Measurements from ENCODE around the gene ABCA13. TPM values are rescaled to one million over a fixed set of nuclear protein-coding genes. Genes with fewer than 3 reads are reported as not detected.

The ABCA13 gene
- total and polyA plus RNA-seq, 2 of the 4 experiments (the other 2 are of a cell fraction): under 0.01 to 0.07 TPM

DNA sequence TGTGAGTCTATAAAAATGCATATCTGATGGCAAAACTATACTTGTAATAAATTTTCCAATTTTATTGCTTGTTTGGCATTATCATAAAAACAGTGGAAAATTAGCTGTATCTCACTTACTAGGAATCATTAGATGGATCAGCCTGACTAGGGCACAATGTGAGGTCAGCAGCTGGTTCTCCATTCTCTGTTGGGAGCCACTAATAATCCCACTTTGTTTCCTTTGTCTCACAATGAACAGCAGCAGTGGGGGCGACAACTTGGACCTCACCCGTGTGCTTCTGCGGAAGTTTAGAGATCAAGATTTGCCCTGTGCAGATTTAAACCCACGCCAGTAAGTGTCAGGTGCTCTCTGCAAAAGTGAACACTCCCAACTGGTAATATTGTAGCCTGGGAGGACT lies 295.5 kb downstream of the ABCA13 start:
- Histone ChIP-seq H3K27ac (ENCODE audit: insufficient read depth, low read length) (no peak overlapping the region), H3K56ac (ENCODE audit: extremely low read depth, insufficient read depth, low read length) (no peak overlapping the region), H3K9me3 (ENCODE audit: control insufficient read depth, insufficient read depth, low read length) (no peaks in the 10 kb centered on the region), H4K5ac (ENCODE audit: low read depth, low read length) (no peak overlapping the region), H3K79me1 (ENCODE audit: low read depth in 1 of 2, low read length in 2 of 2) (no peaks in the 10 kb centered on the region), H3K18ac (ENCODE audit: low read depth, low read length) (no peak overlapping the region), H3K4me2 (ENCODE audit: low read depth, low read length) (no peak overlapping the region), H3K36me3 (ENCODE audit: control insufficient read depth, insufficient read depth, low read length) (no peaks in the 10 kb centered on the region), H4K20me1 (ENCODE audit: insufficient read depth, low read length) (no peaks in the 10 kb centered on the region), H3K9ac (ENCODE audit: low read depth, low read length) (no peak overlapping the region), H3K27me3 (ENCODE audit: control insufficient read depth, insufficient read depth, low read length) (no peaks in the 10 kb centered on the region), H4K8ac (ENCODE audit: low read depth in 2 of 2, low read length in 2 of 2) (no peak overlapping the region), H3K23ac (ENCODE audit: low read depth, low read length) (no peak overlapping the region), H2BK15ac (ENCODE audit: low read depth, low read length) (no peak overlapping the region), H2AFZ (replicated peaks; ENCODE audit: low read length, poor library complexity) (no peak overlapping the region), H3K4me1 (ENCODE audit: control insufficient read depth, insufficient read depth, low read length) (no peaks in the 10 kb centered on the region), H2AK9ac (replicated peaks; ENCODE audit: low read depth, low read length, poor library complexity) (no peak overlapping the region), H2BK20ac (ENCODE audit: low read depth, low read length) (no peak overlapping the region), H2BK120ac (ENCODE audit: low read depth, low read length) (no peak overlapping the region), H3K14ac (replicated peaks; ENCODE audit: low read depth, low read length) (no peak overlapping the region), H4K91ac (ENCODE audit: insufficient read depth, low read depth, low read length) (no peak overlapping the region), H2AK5ac (ENCODE audit: low read depth, low read length) (no peak overlapping the region), H3K4ac (ENCODE audit: low read depth, low read length) (no peak overlapping the region), H2BK5ac (ENCODE audit: low read depth, low read length, poor library complexity, severe bottlenecking) (no peak overlapping the region), H3K4me3 (ENCODE audit: insufficient read depth, low read depth, low read length) (no peak overlapping the region), H3K9me1 (ENCODE audit: insufficient read depth, low read length) (no peaks in the 10 kb centered on the region)
- no peak for DNase-seq
- CTCF ChIA-PET: no interaction called here
- in situ Hi-C loops (cut with MboI; ENCODE audit: low sequenced_read_pairs) (no loop called here), intact Hi-C loops (cut with micrococcal nuclease) (no loop called here), dilution Hi-C loops (cut with HindIII; ENCODE audit: low sequenced_read_pairs, unreplicated experiment) (no loop called here)
- POLR2A ChIA-PET (ENCODE audit: unreplicated experiment): no interaction called here
- BruUV-seq (replicated peaks): no TSS peak
- TF ChIP-seq MAFK (IDR thresholded peaks at IDR 0.05; ENCODE audit: low read depth, low read length): no peak
- TF ChIP-seq, protein P1, sequence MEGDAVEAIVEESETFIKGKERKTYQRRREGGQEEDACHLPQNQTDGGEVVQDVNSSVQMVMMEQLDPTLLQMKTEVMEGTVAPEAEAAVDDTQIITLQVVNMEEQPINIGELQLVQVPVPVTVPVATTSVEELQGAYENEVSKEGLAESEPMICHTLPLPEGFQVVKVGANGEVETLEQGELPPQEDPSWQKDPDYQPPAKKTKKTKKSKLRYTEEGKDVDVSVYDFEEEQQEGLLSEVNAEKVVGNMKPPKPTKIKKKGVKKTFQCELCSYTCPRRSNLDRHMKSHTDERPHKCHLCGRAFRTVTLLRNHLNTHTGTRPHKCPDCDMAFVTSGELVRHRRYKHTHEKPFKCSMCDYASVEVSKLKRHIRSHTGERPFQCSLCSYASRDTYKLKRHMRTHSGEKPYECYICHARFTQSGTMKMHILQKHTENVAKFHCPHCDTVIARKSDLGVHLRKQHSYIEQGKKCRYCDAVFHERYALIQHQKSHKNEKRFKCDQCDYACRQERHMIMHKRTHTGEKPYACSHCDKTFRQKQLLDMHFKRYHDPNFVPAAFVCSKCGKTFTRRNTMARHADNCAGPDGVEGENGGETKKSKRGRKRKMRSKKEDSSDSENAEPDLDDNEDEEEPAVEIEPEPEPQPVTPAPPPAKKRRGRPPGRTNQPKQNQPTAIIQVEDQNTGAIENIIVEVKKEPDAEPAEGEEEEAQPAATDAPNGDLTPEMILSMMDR (conservative IDR thresholded peaks at IDR 0.05; ENCODE audit: low read depth, low read length): no peak
- TF ChIP-seq CEBPB (IDR thresholded peaks at IDR 0.05; ENCODE audit: low read depth, low read length): no peak
- no peak for TF ChIP-seq MAZ (IDR thresholded peaks at IDR 0.05; ENCODE audit: borderline replicate concordance, low read depth, low read length)
- ATAC-seq (ENCODE audit: low read depth): no peak
- no CpG with 5 or more reads among the region's 4 CpGs for WGBS, 2 experiments (ENCODE audit: extremely low coverage in 2 of 2, insufficient read length in 1 of 2)
